ENCODE data around the gene NUP50.

Gene NUP50

GRCh38 chr22:45211435-45211834, 47.7 kb downstream of the NUP50 start:
- DNase-seq, result no peak

- DNase-seq, result no peak
Observed at GRCh38 chr22:45211848-45212247, 48.1 kb downstream of the NUP50 start.

GRCh38 chr22:45212306-45212709, 48.6 kb downstream of the NUP50 start:
- DNase-seq, result peak; percentile 92

- peak; percentile 38 to 39 for DNase-seq
Observed at GRCh38 chr22:45212992-45213751, 49.4 kb downstream of the NUP50 start.

GRCh38 chr22:45216133-45217003, 52.6 kb downstream of the NUP50 start:
- DNase-seq, result no peak

GRCh38 chr22:45217345-45217744, 53.6 kb downstream of the NUP50 start:
- no peak for DNase-seq

- DNase-seq, result no peak
Observed at GRCh38 chr22:45217806-45218205, 54.1 kb downstream of the NUP50 start.

GRCh38 chr22:45218976-45219375, 55.3 kb downstream of the NUP50 start:
- DNase-seq, result no peak

- no peak for DNase-seq
Observed at GRCh38 chr22:45221201-45221600, 57.5 kb downstream of the NUP50 start.

- no peak for DNase-seq
Observed at GRCh38 chr22:45223304-45224117, 59.8 kb downstream of the NUP50 start.

- peak; percentile 27 to 47 for DNase-seq
Observed at GRCh38 chr22:45224331-45224730, 60.6 kb downstream of the NUP50 start.

GRCh38 chr22:45224988-45225731, 61.4 kb downstream of the NUP50 start:
- DNase-seq, result peak; percentile 91 to 93

GRCh38 chr22:45225732-45226502, 62.2 kb downstream of the NUP50 start:
- DNase-seq, result peak; percentile 42 to 58

GRCh38 chr22:45226503-45227186, 62.9 kb downstream of the NUP50 start:
- peak in 1 of 2 donors; percentile 67 for DNase-seq

GRCh38 chr22:45227645-45228400, 64.1 kb downstream of the NUP50 start:
- peak in 1 of 2 donors; percentile 64 for DNase-seq

GRCh38 chr22:45228401-45228754, 64.7 kb downstream of the NUP50 start:
- DNase-seq, result no peak

GRCh38 chr22:45229181-45229580, 65.5 kb downstream of the NUP50 start:
- DNase-seq, result no peak

GRCh38 chr22:45230026-45230721, 66.4 kb downstream of the NUP50 start:
- DNase-seq, result no peak

- no peak for DNase-seq
Observed at GRCh38 chr22:45231293-45231692, 67.6 kb downstream of the NUP50 start.

GRCh38 chr22:45233386-45233785, 69.7 kb downstream of the NUP50 start:
- DNase-seq, result no peak
